ENCODE results near the gene RPL27.

The RPL27 gene

GRCh38 chr17:43013296-43013695, 15.1 kb downstream of the RPL27 start:
- no peak for TF ChIP-seq EZH2 (IDR thresholded peaks at IDR 0.05; ENCODE audit: borderline replicate concordance, low read depth, low read length, severe bottlenecking)
- no peak for TF ChIP-seq CTCF (IDR thresholded peaks at IDR 0.05; ENCODE audit: borderline replicate concordance, extremely low read depth, low read length, poor library complexity, severe bottlenecking)
- H3K27me3 ChIP-seq (ENCODE audit: insufficient read depth, low read length, poor library complexity) = no peaks in the 10 kb centered on the region
- H3K27ac ChIP-seq (ENCODE audit: low read length) = no peak overlapping the region
- no peak for ATAC-seq (ENCODE audit: insufficient read depth, low read depth)
- no peaks in the 10 kb centered on the region for H3K9me3 ChIP-seq (ENCODE audit: insufficient read depth, low read length, severe bottlenecking)
- no peak overlapping the region for H3K4me2 ChIP-seq (ENCODE audit: insufficient read depth, low read length)
- H3K4me3 ChIP-seq (ENCODE audit: low read depth in 1 of 2, low read length in 2 of 2) = no peak overlapping the region
- H4K20me1 ChIP-seq (ENCODE audit: insufficient read depth, low read length) = no peaks in the 10 kb centered on the region
- peaks cover 17% of the 10 kb centered on the region for H3K36me3 ChIP-seq (ENCODE audit: insufficient read depth, low read length)
- H3K79me2 ChIP-seq (ENCODE audit: insufficient read depth, low read length) = no peaks in the 10 kb centered on the region
- H3K9ac ChIP-seq (ENCODE audit: low read depth, low read length) = no peak overlapping the region
- no peak for DNase-seq
- no peak overlapping the region for H2AFZ ChIP-seq (ENCODE audit: low read depth, low read length)
- H3K4me1 ChIP-seq (ENCODE audit: insufficient read depth, low read length) = no peaks in the 10 kb centered on the region

GRCh38 chr17:43014020-43014648, 15.9 kb downstream of the RPL27 start:
- DNase-seq = no peak
- Histone ChIP-seq H3K27ac (ENCODE audit: low read length) (no peak overlapping the region), H3K9me3 (ENCODE audit: insufficient read depth, low read length, severe bottlenecking) (no peaks in the 10 kb centered on the region), H3K27me3 (ENCODE audit: insufficient read depth, low read length, poor library complexity) (no peaks in the 10 kb centered on the region), H3K9ac (ENCODE audit: low read depth, low read length) (no peak overlapping the region), H3K79me2 (ENCODE audit: insufficient read depth, low read length) (no peaks in the 10 kb centered on the region), H2AFZ (ENCODE audit: low read depth, low read length) (no peak overlapping the region), H3K4me3 (ENCODE audit: low read depth in 1 of 2, low read length in 2 of 2) (no peak overlapping the region), H3K4me1 (ENCODE audit: insufficient read depth, low read length) (no peaks in the 10 kb centered on the region), H3K36me3 (ENCODE audit: insufficient read depth, low read length) (peaks cover 17% of the 10 kb centered on the region), H3K4me2 (ENCODE audit: insufficient read depth, low read length) (no peak overlapping the region), H4K20me1 (ENCODE audit: insufficient read depth, low read length) (no peaks in the 10 kb centered on the region)
- no peak for ATAC-seq (ENCODE audit: insufficient read depth, low read depth)
- no peak for TF ChIP-seq EZH2 (IDR thresholded peaks at IDR 0.05; ENCODE audit: borderline replicate concordance, low read depth, low read length, severe bottlenecking)
- no peak for TF ChIP-seq CTCF (IDR thresholded peaks at IDR 0.05; ENCODE audit: borderline replicate concordance, extremely low read depth, low read length, poor library complexity, severe bottlenecking)

- Histone ChIP-seq H3K36me3 (ENCODE audit: insufficient read depth, low read length) (peaks cover 17% of the 10 kb centered on the region), H3K4me3 (ENCODE audit: low read depth in 1 of 2, low read length in 2 of 2) (no peak overlapping the region), H3K79me2 (ENCODE audit: insufficient read depth, low read length) (no peaks in the 10 kb centered on the region), H3K4me1 (ENCODE audit: insufficient read depth, low read length) (no peaks in the 10 kb centered on the region), H4K20me1 (ENCODE audit: insufficient read depth, low read length) (no peaks in the 10 kb centered on the region), H3K27me3 (ENCODE audit: insufficient read depth, low read length, poor library complexity) (no peaks in the 10 kb centered on the region), H3K9ac (ENCODE audit: low read depth, low read length) (no peak overlapping the region), H2AFZ (ENCODE audit: low read depth, low read length) (no peak overlapping the region), H3K4me2 (ENCODE audit: insufficient read depth, low read length) (no peak overlapping the region), H3K9me3 (ENCODE audit: insufficient read depth, low read length, severe bottlenecking) (no peaks in the 10 kb centered on the region), H3K27ac (ENCODE audit: low read length) (no peak overlapping the region)
- TF ChIP-seq CTCF (IDR thresholded peaks at IDR 0.05; ENCODE audit: borderline replicate concordance, extremely low read depth, low read length, poor library complexity, severe bottlenecking) = no peak
- ATAC-seq (ENCODE audit: insufficient read depth, low read depth) = no peak
- no peak for DNase-seq
Observed at GRCh38 chr17:43014649-43015542, 16.7 kb downstream of the RPL27 start.
